IMR-90 (cell line): ENCODE data around the gene ARHGEF39. TPM values are rescaled to one million over a fixed set of nuclear protein-coding genes. Genes with fewer than 3 reads are reported as not detected.

Source experiments
- ATAC-seq: fragments of 200-7000 bp; cut with Tn5 transposase; 2 replicates; pipeline ENCODE4 v1.9.1; 2020; ENCODE audit warnings: low read depth, mild to moderate bottlenecking, moderate library complexity
- BruUV-seq: library from RNA; stranded (reverse); fragments of 400-500 nt; replicated peaks from 2 replicates; lab custom pipeline; 2021; lab: Mats Ljungman, UMichigan
- CTCF ChIA-PET: fragments of 300-600 bp; formaldehyde crosslinking; extraction: SDS; loops from one replicate; lab custom pipeline; 2021; ENCODE audit warnings: antibody characterized with exemption; lab: Yijun Ruan, JAX
- POLR2A ChIA-PET: fragments of 300-600 bp; sonication (Branson Sonifier 250); formaldehyde crosslinking; loops from one replicate; lab custom pipeline; 2022; ENCODE audit warnings: antibody characterized with exemption; ENCODE audit not compliant: unreplicated experiment; lab: Charles Lee
- DNase-seq: peaks from one replicate; pipeline ENCODE4 v3.0.0; 2013
- H2AFZ ChIP-seq: replicated peaks from 2 replicates; pipeline ENCODE3; 2013; ENCODE audit warnings: low read length, mild to moderate bottlenecking; ENCODE audit not compliant: poor library complexity
- H2AK5ac ChIP-seq: 2 replicates; pipeline ENCODE4 v1.6.1; 2013; ENCODE audit warnings: low read depth, low read length, inconsistent platforms
- H2AK9ac ChIP-seq: replicated peaks from 2 replicates; pipeline ENCODE3; 2013; ENCODE audit warnings: mild to moderate bottlenecking, low read depth, low read length, moderate library complexity; ENCODE audit not compliant: poor library complexity
- H2BK120ac ChIP-seq: 2 replicates; pipeline ENCODE4 v1.6.1; 2013; ENCODE audit warnings: low read depth, low read length, inconsistent platforms
- H2BK15ac ChIP-seq: 3 replicates; pipeline ENCODE4 v1.6.1; 2013; ENCODE audit warnings: low read depth, low read length, inconsistent platforms
- H2BK20ac ChIP-seq: 2 replicates; pipeline ENCODE4 v1.6.1; 2013; ENCODE audit warnings: low read depth, mild to moderate bottlenecking, inconsistent platforms, low read length, moderate library complexity
- H2BK5ac ChIP-seq: 2 replicates; pipeline ENCODE4 v1.6.1; 2013; ENCODE audit warnings: mild to moderate bottlenecking, low read depth, low read length, inconsistent platforms; ENCODE audit not compliant: poor library complexity, severe bottlenecking
- H3K14ac ChIP-seq: replicated peaks from 2 replicates; pipeline ENCODE4 v1.6.1; 2013; ENCODE audit warnings: low read depth, low read length, inconsistent platforms
- H3K18ac ChIP-seq: 2 replicates; pipeline ENCODE4 v1.6.1; 2013; ENCODE audit warnings: low read depth, low read length, control low read depth
- H3K23ac ChIP-seq: 2 replicates; pipeline ENCODE4 v1.6.1; 2013; ENCODE audit warnings: low read depth, low read length, inconsistent platforms
- H3K27ac ChIP-seq: 2 replicates; pipeline ENCODE4 v1.5.1; 2013; ENCODE audit warnings: mild to moderate bottlenecking, control low read depth, low read length; ENCODE audit not compliant: insufficient read depth
- H3K27me3 ChIP-seq: 2 replicates; pipeline ENCODE4 v1.6.1; 2013; ENCODE audit warnings: low read length; ENCODE audit not compliant: control insufficient read depth, insufficient read depth
- H3K36me3 ChIP-seq: 2 replicates; pipeline ENCODE4 v1.6.1; 2013; ENCODE audit warnings: low read length, mixed read lengths; ENCODE audit not compliant: control insufficient read depth, insufficient read depth
- H3K4ac ChIP-seq: 2 replicates; pipeline ENCODE4 v1.6.1; 2013; ENCODE audit warnings: low read depth, low read length, inconsistent platforms
- H3K4me1 ChIP-seq: 2 replicates; pipeline ENCODE4 v1.6.1; 2013; ENCODE audit warnings: low read length, mixed read lengths; ENCODE audit not compliant: control insufficient read depth, insufficient read depth
- H3K4me2 ChIP-seq: 2 replicates; pipeline ENCODE4 v1.6.1; 2013; ENCODE audit warnings: low read depth, mild to moderate bottlenecking, control low read depth, low read length, moderate library complexity
- H3K4me3 ChIP-seq: 2 replicates; pipeline ENCODE4 v1.5.1; 2013; ENCODE audit warnings: low read depth, mild to moderate bottlenecking, control low read depth, low read length, moderate library complexity; ENCODE audit not compliant: insufficient read depth
- H3K56ac ChIP-seq: 2 replicates; pipeline ENCODE4 v1.6.1; 2013; ENCODE audit warnings: low read length, inconsistent platforms; ENCODE audit not compliant: insufficient read depth; ENCODE audit errors: extremely low read depth
- H3K79me1 ChIP-seq, 2 experiments: 2 replicates each; pipeline ENCODE4 v1.6.1; 2013; ENCODE audit warnings: low read length in 2 of 2, inconsistent platforms in 1 of 2, low read depth in 1 of 2
- H3K9ac ChIP-seq: 2 replicates; pipeline ENCODE4 v1.6.1; 2013; ENCODE audit warnings: low read depth, low read length, control low read depth
- H3K9me1 ChIP-seq: 2 replicates; pipeline ENCODE4 v1.6.1; 2013; ENCODE audit warnings: low read length, inconsistent platforms; ENCODE audit not compliant: insufficient read depth
- H3K9me3 ChIP-seq: 2 replicates; pipeline ENCODE4 v1.6.1; 2013; ENCODE audit warnings: low read length; ENCODE audit not compliant: control insufficient read depth, insufficient read depth
- H4K20me1 ChIP-seq: 2 replicates; pipeline ENCODE4 v1.6.1; 2013; ENCODE audit warnings: low read length, inconsistent platforms; ENCODE audit not compliant: insufficient read depth
- H4K5ac ChIP-seq: 2 replicates; pipeline ENCODE4 v1.6.1; 2013; ENCODE audit warnings: mild to moderate bottlenecking, low read depth, low read length, control low read depth
- H4K8ac ChIP-seq, 2 experiments: 2 replicates each; pipeline ENCODE4 v1.6.1; 2013; ENCODE audit warnings: low read depth in 2 of 2, low read length in 2 of 2, control low read depth in 1 of 2, inconsistent platforms in 1 of 2
- H4K91ac ChIP-seq: 2 replicates; pipeline ENCODE4 v1.6.1; 2013; ENCODE audit warnings: low read depth, low read length, inconsistent platforms; ENCODE audit not compliant: insufficient read depth
- BHLHE40 ChIP-seq: fragments of 150-350 bp; IDR thresholded peaks from 2 replicates; pipeline ENCODE4 v1.6.1; 2016; ENCODE audit warnings: mild to moderate bottlenecking, low read depth, low read length
- CHD1 ChIP-seq: IDR thresholded peaks from 2 replicates; pipeline ENCODE4 v1.6.1; 2012; ENCODE audit warnings: low read depth, low read length, improper control_type of control experiment
- CTCF ChIP-seq: conservative IDR thresholded peaks from 2 replicates; pipeline ENCODE4 v1.5.1; 2012; ENCODE audit warnings: mild to moderate bottlenecking, low read depth, low read length, improper control_type of control experiment
- ELK1 ChIP-seq: fragments of 150-350 bp; IDR thresholded peaks from 2 replicates; pipeline ENCODE4 v1.6.1; 2016; ENCODE audit warnings: low read depth, mild to moderate bottlenecking, low read length, moderate library complexity, borderline replicate concordance
- MAFK ChIP-seq: IDR thresholded peaks from 2 replicates; pipeline ENCODE4 v1.6.1; 2012; ENCODE audit warnings: low read depth, low read length, improper control_type of control experiment
- MAZ ChIP-seq: IDR thresholded peaks from 2 replicates; pipeline ENCODE4 v1.6.1; 2012; ENCODE audit warnings: low read depth, mild to moderate bottlenecking, low read length, improper control_type of control experiment, moderate library complexity, borderline replicate concordance
- NFE2L2 ChIP-seq: fragments of 150-350 bp; IDR thresholded peaks from 2 replicates; pipeline ENCODE4 v1.6.1; 2016; ENCODE audit warnings: low read depth, mild to moderate bottlenecking, low read length
- POLR2A ChIP-seq: IDR thresholded peaks from 2 replicates; pipeline ENCODE4 v1.6.1; 2012; ENCODE audit warnings: mild to moderate bottlenecking, low read depth, low read length
- RAD21 ChIP-seq: IDR thresholded peaks from 2 replicates; pipeline ENCODE4 v1.6.1; 2012; ENCODE audit warnings: low read length, improper control_type of control experiment
- RCOR1 ChIP-seq: IDR thresholded peaks from 2 replicates; pipeline ENCODE4 v1.6.1; 2012; ENCODE audit warnings: mild to moderate bottlenecking, low read length, improper control_type of control experiment; ENCODE audit not compliant: insufficient replicate concordance
- RFX5 ChIP-seq: IDR thresholded peaks from 2 replicates; pipeline ENCODE4 v1.8.0; 2012; ENCODE audit warnings: low read depth, mild to moderate bottlenecking, low read length, moderate library complexity
- SMC3 ChIP-seq: fragments of 150-350 bp; IDR thresholded peaks from 2 replicates; pipeline ENCODE4 v1.6.1; 2016; ENCODE audit warnings: low read depth, mild to moderate bottlenecking, antibody characterized with exemption, low read length, moderate library complexity
- WGBS, 2 experiments: methylation state at CpG; one replicate each; pipeline versions ENCODE4 v1.1.5 to v1.1.7; 2013; ENCODE audit warnings: missing lambda C conversion rate in 2 of 2; ENCODE audit not compliant: insufficient read length in 1 of 2; ENCODE audit errors: extremely low coverage in 2 of 2; 5-methylcytosine and 5-hydroxymethylcytosine counted together
- dilution Hi-C: fragments of 300-500 bp; cut with HindIII; formaldehyde crosslinking; loops from one replicate; pipeline ENCODE4 v1.14.3; 2018; ENCODE audit warnings: low sequenced_read_pairs; ENCODE audit not compliant: unreplicated experiment
- in situ Hi-C: fragments of 300-500 bp; cut with MboI; formaldehyde crosslinking; loops from 3 replicates; pipeline ENCODE4 v1.14.3; 2019; ENCODE audit warnings: low sequenced_read_pairs, inconsistent platforms, mixed read lengths
- intact Hi-C: fragments of 100-400 bp; cut with micrococcal nuclease; formaldehyde crosslinking; loops from 2 replicates; pipeline ENCODE4 v1.10.0; 2022
- polyA plus RNA-seq, 3 experiments: library from polyadenylated mRNA; depleted of rRNA; stranded (reverse); fragments of >200 nt; gene quantifications; 2 replicates each; pipeline ENCODE4 v1.2.3, GENCODE V29; 2012; ENCODE audit warnings: low replicate concordance in 1 of 3
- total RNA-seq: library from RNA; depleted of rRNA; stranded (reverse); fragments of >200 nt; gene quantifications from 2 replicates; pipeline ENCODE4 v1.2.3, GENCODE V29; 2012

The ARHGEF39 gene
- total and polyA plus RNA-seq, 2 of the 4 experiments (the other 2 are of a cell fraction), result 2.5 to 2.8 TPM

GRCh38 chr9:35711501-35712428 is 46.8 kb upstream of the ARHGEF39 start (continued):
- TF ChIP-seq POLR2A, result no peak

GRCh38 chr9:35710818-35711500 is 46.0 kb upstream of the ARHGEF39 start:
- dilution Hi-C loops (no loop called here), in situ Hi-C loops (no loop called here), intact Hi-C loops (no loop called here)
- Histone ChIP-seq H4K5ac (no peak overlapping the region), H4K20me1 (peaks cover 20% of the 10 kb centered on the region), H2BK20ac (no peak overlapping the region), H3K4me3 (no peak overlapping the region), H3K4me2 (no peak overlapping the region), H3K27ac (no peak overlapping the region), H2BK15ac (no peak overlapping the region), H2AK5ac (no peak overlapping the region), H3K9me1 (no peaks in the 10 kb centered on the region; the same call in none of the 2 replicates), H3K14ac (no peak overlapping the region), H3K9ac (no peak overlapping the region), H2BK5ac (no peak overlapping the region), H2BK120ac (no peak overlapping the region), H3K36me3 (peaks cover 83% of the 10 kb centered on the region), H3K23ac (no peak overlapping the region), H2AFZ (no peak overlapping the region), H2AK9ac (no peak overlapping the region), H3K27me3 (no peaks in the 10 kb centered on the region), H3K4me1 (no peaks in the 10 kb centered on the region), H4K91ac (no peak overlapping the region), H3K56ac (no peak overlapping the region), H3K18ac (no peak overlapping the region), H3K79me1 (peaks cover 43 to 63% of the 10 kb centered on the region in 2 experiments), H4K8ac (no peak overlapping the region), H3K9me3 (no peaks in the 10 kb centered on the region), H3K4ac (no peak overlapping the region)
- BruUV-seq, result TSS peak; percentile 76
- 80% methylated on average over 1 of the region's 7 CpGs; no CpG with 5 or more reads in 1 of the 2 experiments for WGBS, 2 experiments
- ChIA-PET POLR2A (no interaction called here), CTCF (no interaction called here)
- DNase-seq, result no peak
- no peak for ATAC-seq
- no peak for TF ChIP-seq RCOR1
- TF ChIP-seq NFE2L2, result no peak
- TF ChIP-seq RFX5, result no peak
- no peak for TF ChIP-seq MAZ
- TF ChIP-seq CTCF, result no peak
- TF ChIP-seq MAFK, result no peak
- TF ChIP-seq BHLHE40, result no peak
- TF ChIP-seq SMC3, result no peak
- no peak for TF ChIP-seq RAD21
- no peak for TF ChIP-seq ELK1
- no peak for TF ChIP-seq CHD1
- no peak for TF ChIP-seq POLR2A
